OCI-LY3 (cell line): ENCODE results near the gene FAM50B.

Source experiments
- H2AFZ ChIP-seq: fragments of 200-600, 300-600 bp; shearing (Covaris generic); 2 replicates; pipeline ENCODE4 v1.6.0; 2014; ENCODE audit warnings: antibody characterized with exemption, low read depth, low read length
- H3K27ac ChIP-seq: fragments of 200-600, 300-600 bp; sonication (generic); 2 replicates; pipeline ENCODE4 v1.5.1; 2014; ENCODE audit warnings: mild to moderate bottlenecking, low read length, moderate library complexity, mixed read lengths
- H3K27me3 ChIP-seq: fragments of 200-600, 300-600 bp; sonication (generic); 2 replicates; pipeline ENCODE4 v1.6.1; 2014; ENCODE audit warnings: low read depth, low read length, mixed read lengths
- H3K36me3 ChIP-seq: fragments of 200-600, 300-600 bp; sonication (generic); replicated peaks from 2 replicates; pipeline ENCODE3; 2014; ENCODE audit warnings: low read depth, low read length, mixed read lengths
- H3K4me1 ChIP-seq: fragments of 300-600, 200-600 bp; sonication (generic); 2 replicates; pipeline ENCODE4 v1.6.1; 2014; ENCODE audit warnings: low read length, mixed read lengths
- H3K4me2 ChIP-seq: fragments of 200-600, 300-600 bp; sonication (generic); 2 replicates; pipeline ENCODE4 v1.6.1; 2014; ENCODE audit warnings: low read length, mixed read lengths
- H3K4me3 ChIP-seq: fragments of 300-600, 200-600 bp; sonication (generic); 2 replicates; pipeline ENCODE4 v1.5.1; 2014; ENCODE audit warnings: antibody characterized with exemption, mild to moderate bottlenecking, low read length, moderate library complexity
- H3K79me2 ChIP-seq: fragments of 300-600, 200-600 bp; shearing (Covaris generic); 2 replicates; pipeline ENCODE4 v1.6.1; 2014; ENCODE audit warnings: mild to moderate bottlenecking, low read length, mixed read lengths
- H3K9ac ChIP-seq: fragments of 300-600, 200-600 bp; shearing (Covaris generic); 2 replicates; pipeline ENCODE4 v1.6.0; 2014; ENCODE audit warnings: mild to moderate bottlenecking, low read length, moderate library complexity
- H3K9me3 ChIP-seq: fragments of 200-600, 300-600 bp; shearing (Covaris generic); 2 replicates; pipeline ENCODE4 v1.6.1; 2014; ENCODE audit warnings: low read length, mixed read lengths; ENCODE audit not compliant: insufficient read depth
- H4K20me1 ChIP-seq: fragments of 200-600, 300-600 bp; sonication (generic); 2 replicates; pipeline ENCODE4 v1.6.1; 2016; ENCODE audit warnings: low read length, mixed read lengths; ENCODE audit not compliant: insufficient read depth
- CTCF ChIP-seq: fragments of 200-600, 300-600 bp; sonication (generic); IDR thresholded peaks from 2 replicates; pipeline ENCODE4 v1.5.1; 2014; ENCODE audit warnings: antibody characterized with exemption, low read length, low read depth
- EZH2phosphoT487 ChIP-seq: fragments of 200-600 bp; shearing (Covaris generic); IDR thresholded peaks from 2 replicates; pipeline ENCODE4 v1.6.1; 2018; ENCODE audit warnings: antibody characterized with exemption, mixed run types, low read depth

The FAM50B gene

DNA sequence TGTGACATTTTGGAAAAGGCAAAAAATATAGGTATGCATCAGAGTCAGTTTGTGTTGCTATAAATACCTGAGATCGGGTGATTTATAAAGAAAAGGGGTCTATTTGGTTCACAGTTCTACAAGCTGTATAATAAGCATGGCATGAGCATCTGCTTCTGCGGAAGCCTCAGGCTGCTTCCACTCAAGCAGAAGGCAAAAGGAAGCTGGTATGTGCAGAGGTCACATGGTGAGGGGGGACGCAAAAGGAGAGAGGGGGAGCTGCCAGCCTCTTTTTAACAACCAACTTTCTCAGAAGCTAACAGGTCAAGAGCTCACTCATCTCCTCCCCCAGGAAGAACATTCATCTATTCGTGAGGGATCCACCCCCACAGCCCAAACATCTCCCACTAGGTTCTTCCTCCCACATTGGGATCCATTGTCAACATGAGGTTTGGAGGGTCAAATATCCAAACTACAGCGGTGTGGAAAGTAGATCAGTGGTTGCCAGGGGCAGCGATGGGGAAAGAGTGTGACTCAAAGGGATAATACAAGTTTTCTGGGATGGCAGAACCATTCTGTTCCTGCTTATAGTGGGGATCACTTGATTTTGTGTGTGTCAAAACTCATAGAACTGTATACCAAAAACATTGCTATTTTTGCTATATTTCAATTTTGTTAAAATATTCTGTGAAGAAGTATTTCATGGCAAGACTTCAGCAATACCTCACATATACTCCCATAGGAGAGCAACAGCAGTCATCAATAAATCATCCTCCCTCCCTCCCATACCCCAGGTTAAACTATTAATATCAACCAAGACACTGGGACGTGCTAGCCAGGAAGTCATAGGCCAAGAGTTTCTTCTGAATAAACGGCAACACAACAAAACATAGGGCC lies 9.9 kb upstream of the FAM50B start:
- TF ChIP-seq CTCF = no peak
- no peak for TF ChIP-seq EZH2phosphoT487
- Histone ChIP-seq H3K4me2 (no peak overlapping the region), H3K9ac (no peak overlapping the region), H3K79me2 (no peaks in the 10 kb centered on the region), H3K4me3 (no peak overlapping the region), H3K4me1 (peaks cover 18% of the 10 kb centered on the region), H3K27me3 (no peaks in the 10 kb centered on the region), H2AFZ (no peak overlapping the region), H4K20me1 (no peaks in the 10 kb centered on the region), H3K9me3 (no peaks in the 10 kb centered on the region), H3K27ac (no peak overlapping the region), H3K36me3 (no peaks in the 10 kb centered on the region)

DNA sequence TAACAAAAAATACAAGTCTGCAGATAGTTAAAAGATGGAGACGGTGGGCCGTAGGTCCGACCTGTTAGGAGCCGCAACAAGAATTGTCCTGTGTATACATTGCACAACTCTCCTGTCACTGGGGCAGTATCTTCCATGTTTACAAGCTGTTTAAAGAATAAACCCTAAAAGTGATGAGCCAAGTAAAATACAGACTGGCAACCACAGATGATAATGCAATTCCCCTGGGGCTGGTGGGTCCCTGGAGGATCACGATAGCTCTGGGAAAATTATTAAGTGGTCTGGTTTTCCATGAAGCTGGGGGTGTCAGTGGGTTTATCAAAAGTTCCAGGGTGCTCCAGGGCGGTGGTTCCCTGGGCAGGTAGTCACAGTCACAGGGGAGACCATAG lies 8.1 kb upstream of the FAM50B start:
- Histone ChIP-seq H2AFZ (no peak overlapping the region), H4K20me1 (no peaks in the 10 kb centered on the region), H3K4me2 (no peak overlapping the region), H3K9ac (no peak overlapping the region), H3K36me3 (no peaks in the 10 kb centered on the region), H3K4me1 (peaks cover 19% of the 10 kb centered on the region), H3K27me3 (no peaks in the 10 kb centered on the region), H3K79me2 (no peaks in the 10 kb centered on the region), H3K4me3 (no peak overlapping the region), H3K9me3 (no peaks in the 10 kb centered on the region), H3K27ac (no peak overlapping the region)
- TF ChIP-seq CTCF (no peak), EZH2phosphoT487 (no peak)

- Histone ChIP-seq H3K9me3 (no peaks in the 10 kb centered on the region), H3K9ac (no peak overlapping the region), H3K27me3 (no peaks in the 10 kb centered on the region), H3K27ac (no peak overlapping the region), H4K20me1 (no peaks in the 10 kb centered on the region), H3K36me3 (no peaks in the 10 kb centered on the region), H3K79me2 (no peaks in the 10 kb centered on the region), H3K4me2 (no peak overlapping the region), H2AFZ (no peak overlapping the region), H3K4me1 (peaks cover 18% of the 10 kb centered on the region), H3K4me3 (no peak overlapping the region)
- TF ChIP-seq CTCF (no peak), EZH2phosphoT487 (no peak)
These were observed 7.2 kb upstream of the FAM50B start for GRCh38 chr6:3841711-3842565.

GRCh38 chr6:3843379-3844096 lies 5.6 kb upstream of the FAM50B start:
- H3K27ac ChIP-seq = no peak overlapping the region
- no peak overlapping the region for H3K9ac ChIP-seq

More at GRCh38 chr6:3843379-3844096, 5.6 kb upstream of the FAM50B start:
- TF ChIP-seq EZH2phosphoT487 = no peak
- no peak for TF ChIP-seq CTCF
- Histone ChIP-seq H3K4me3 (no peak overlapping the region), H3K79me2 (no peaks in the 10 kb centered on the region), H3K9me3 (no peaks in the 10 kb centered on the region), H4K20me1 (no peaks in the 10 kb centered on the region), H3K27me3 (no peaks in the 10 kb centered on the region), H3K36me3 (no peaks in the 10 kb centered on the region), H2AFZ (no peak overlapping the region), H3K4me2 (peak overlapping the region; percentile 18; the same call in 1 of the 2 replicates), H3K4me1 (peaks cover 22% of the 10 kb centered on the region)
